ENCODE measurements around the gene CLEC16A.

Gene CLEC16A

GRCh38 chr16:11180489-11180888, 236.1 kb downstream of the CLEC16A start:
- Histone ChIP-seq H3K9ac (ENCODE audit: low read length) (no peak overlapping the region), H3K36me3 (ENCODE audit: control insufficient read depth, insufficient read depth, low read length) (peaks cover 6% of the 10 kb centered on the region)

GRCh38 chr16:11181242-11181898, 237.0 kb downstream of the CLEC16A start:
- H3K9me3 ChIP-seq (ENCODE audit: control insufficient read depth, low read length) = no peaks in the 10 kb centered on the region
- no peak overlapping the region for H3K4me3 ChIP-seq (ENCODE audit: low read length)
- no peaks in the 10 kb centered on the region for H3K27me3 ChIP-seq (ENCODE audit: control insufficient read depth, insufficient read depth, low read length)
- no peaks in the 10 kb centered on the region for H3K4me1 ChIP-seq (ENCODE audit: control insufficient read depth, insufficient read depth, low read length)
- peaks cover 6% of the 10 kb centered on the region for H3K36me3 ChIP-seq (ENCODE audit: control insufficient read depth, insufficient read depth, low read length)
- H3K9ac ChIP-seq (ENCODE audit: low read length) = no peak overlapping the region

More at GRCh38 chr16:11180489-11180888, 236.1 kb downstream of the CLEC16A start:
- Histone ChIP-seq H3K4me3 (ENCODE audit: low read length) (no peak overlapping the region), H3K9me3 (ENCODE audit: control insufficient read depth, low read length) (no peaks in the 10 kb centered on the region), H3K4me1 (ENCODE audit: control insufficient read depth, insufficient read depth, low read length) (no peaks in the 10 kb centered on the region), H3K27me3 (ENCODE audit: control insufficient read depth, insufficient read depth, low read length) (no peaks in the 10 kb centered on the region)

- no peak overlapping the region for H3K9ac ChIP-seq (ENCODE audit: low read length)
- no peaks in the 10 kb centered on the region for H3K4me1 ChIP-seq (ENCODE audit: control insufficient read depth, insufficient read depth, low read length)
- no peaks in the 10 kb centered on the region for H3K27me3 ChIP-seq (ENCODE audit: control insufficient read depth, insufficient read depth, low read length)
- H3K9me3 ChIP-seq (ENCODE audit: control insufficient read depth, low read length) = no peaks in the 10 kb centered on the region
- peaks cover 6% of the 10 kb centered on the region for H3K36me3 ChIP-seq (ENCODE audit: control insufficient read depth, insufficient read depth, low read length)
- H3K4me3 ChIP-seq (ENCODE audit: low read length) = no peak overlapping the region
Measured at GRCh38 chr16:11181899-11182279, 237.5 kb downstream of the CLEC16A start.

- H3K9me3 ChIP-seq (ENCODE audit: control insufficient read depth, low read length) = no peaks in the 10 kb centered on the region
- no peak overlapping the region for H3K4me3 ChIP-seq (ENCODE audit: low read length)
- H3K27me3 ChIP-seq (ENCODE audit: control insufficient read depth, insufficient read depth, low read length) = no peaks in the 10 kb centered on the region
- H3K4me1 ChIP-seq (ENCODE audit: control insufficient read depth, insufficient read depth, low read length) = no peaks in the 10 kb centered on the region
- peaks cover 6% of the 10 kb centered on the region for H3K36me3 ChIP-seq (ENCODE audit: control insufficient read depth, insufficient read depth, low read length)
- no peak overlapping the region for H3K9ac ChIP-seq (ENCODE audit: low read length)
Measured at GRCh38 chr16:11182411-11182810, 238.0 kb downstream of the CLEC16A start.

GRCh38 chr16:11183035-11183812, 238.9 kb downstream of the CLEC16A start:
- Histone ChIP-seq H3K36me3 (ENCODE audit: control insufficient read depth, insufficient read depth, low read length) (peaks cover 6% of the 10 kb centered on the region), H3K9me3 (ENCODE audit: control insufficient read depth, low read length) (no peaks in the 10 kb centered on the region), H3K4me3 (ENCODE audit: low read length) (no peak overlapping the region), H3K27me3 (ENCODE audit: control insufficient read depth, insufficient read depth, low read length) (no peaks in the 10 kb centered on the region), H3K4me1 (ENCODE audit: control insufficient read depth, insufficient read depth, low read length) (no peaks in the 10 kb centered on the region), H3K9ac (ENCODE audit: low read length) (no peak overlapping the region)

GRCh38 chr16:11183951-11184350, 239.6 kb downstream of the CLEC16A start:
- H3K4me3 ChIP-seq (ENCODE audit: low read length) = no peak overlapping the region
- peaks cover 6% of the 10 kb centered on the region for H3K36me3 ChIP-seq (ENCODE audit: control insufficient read depth, insufficient read depth, low read length)
- H3K4me1 ChIP-seq (ENCODE audit: control insufficient read depth, insufficient read depth, low read length) = no peaks in the 10 kb centered on the region
- no peak overlapping the region for H3K9ac ChIP-seq (ENCODE audit: low read length)
- no peaks in the 10 kb centered on the region for H3K27me3 ChIP-seq (ENCODE audit: control insufficient read depth, insufficient read depth, low read length)
- H3K9me3 ChIP-seq (ENCODE audit: control insufficient read depth, low read length) = no peaks in the 10 kb centered on the region

GRCh38 chr16:11187522-11188023, 243.2 kb downstream of the CLEC16A start:
- peaks cover 4% of the 10 kb centered on the region for H3K27me3 ChIP-seq (ENCODE audit: control insufficient read depth, insufficient read depth, low read length)
- no peaks in the 10 kb centered on the region for H3K36me3 ChIP-seq (ENCODE audit: control insufficient read depth, insufficient read depth, low read length)
- H3K4me1 ChIP-seq (ENCODE audit: control insufficient read depth, insufficient read depth, low read length) = no peaks in the 10 kb centered on the region
- H3K9ac ChIP-seq (ENCODE audit: low read length) = no peak overlapping the region
- H3K9me3 ChIP-seq (ENCODE audit: control insufficient read depth, low read length) = no peaks in the 10 kb centered on the region
- H3K4me3 ChIP-seq (ENCODE audit: low read length) = no peak overlapping the region

- Histone ChIP-seq H3K4me3 (ENCODE audit: low read length) (no peak overlapping the region), H3K4me1 (ENCODE audit: control insufficient read depth, insufficient read depth, low read length) (no peaks in the 10 kb centered on the region)
Measured at GRCh38 chr16:11188801-11189740, 244.7 kb downstream of the CLEC16A start.

GRCh38 chr16:11190588-11191560, 246.5 kb downstream of the CLEC16A start:
- Histone ChIP-seq H3K9ac (ENCODE audit: low read length) (no peak overlapping the region), H3K4me3 (ENCODE audit: low read length) (no peak overlapping the region), H3K9me3 (ENCODE audit: control insufficient read depth, low read length) (no peaks in the 10 kb centered on the region), H3K36me3 (ENCODE audit: control insufficient read depth, insufficient read depth, low read length) (no peaks in the 10 kb centered on the region), H3K4me1 (ENCODE audit: control insufficient read depth, insufficient read depth, low read length) (no peaks in the 10 kb centered on the region), H3K27me3 (ENCODE audit: control insufficient read depth, insufficient read depth, low read length) (peaks cover 4% of the 10 kb centered on the region)

More at GRCh38 chr16:11188801-11189740, 244.7 kb downstream of the CLEC16A start:
- peaks cover 4% of the 10 kb centered on the region for H3K27me3 ChIP-seq (ENCODE audit: control insufficient read depth, insufficient read depth, low read length)
- H3K9ac ChIP-seq (ENCODE audit: low read length) = no peak overlapping the region
- H3K36me3 ChIP-seq (ENCODE audit: control insufficient read depth, insufficient read depth, low read length) = no peaks in the 10 kb centered on the region
- no peaks in the 10 kb centered on the region for H3K9me3 ChIP-seq (ENCODE audit: control insufficient read depth, low read length)

GRCh38 chr16:11191665-11192064, 247.3 kb downstream of the CLEC16A start:
- H3K9ac ChIP-seq (ENCODE audit: low read length) = no peak overlapping the region
- no peaks in the 10 kb centered on the region for H3K36me3 ChIP-seq (ENCODE audit: control insufficient read depth, insufficient read depth, low read length)
- H3K4me3 ChIP-seq (ENCODE audit: low read length) = no peak overlapping the region
- H3K27me3 ChIP-seq (ENCODE audit: control insufficient read depth, insufficient read depth, low read length) = peaks cover 4% of the 10 kb centered on the region
- no peaks in the 10 kb centered on the region for H3K4me1 ChIP-seq (ENCODE audit: control insufficient read depth, insufficient read depth, low read length)
- no peaks in the 10 kb centered on the region for H3K9me3 ChIP-seq (ENCODE audit: control insufficient read depth, low read length)

- Histone ChIP-seq H3K36me3 (ENCODE audit: control insufficient read depth, insufficient read depth, low read length) (no peaks in the 10 kb centered on the region), H3K4me1 (ENCODE audit: control insufficient read depth, insufficient read depth, low read length) (peaks cover 2% of the 10 kb centered on the region), H3K9ac (ENCODE audit: low read length) (no peak overlapping the region), H3K27me3 (ENCODE audit: control insufficient read depth, insufficient read depth, low read length) (peaks cover 4% of the 10 kb centered on the region), H3K4me3 (ENCODE audit: low read length) (no peak overlapping the region), H3K9me3 (ENCODE audit: control insufficient read depth, low read length) (no peaks in the 10 kb centered on the region)
Measured at GRCh38 chr16:11193494-11193893, 249.1 kb downstream of the CLEC16A start.

Measured in mucosa of stomach (tissue), 1 donor.